DMS153 treated with DMSO at 0.1 percent for 48 hours (cell line): ENCODE data around the gene LMCD1.

ENCODE experiments used
- DNase-seq: peaks from one replicate; lab custom pipeline; 2025; ENCODE audit not compliant: unreplicated experiment; lab: John Stamatoyannopoulos, UW

LMCD1 gene

GRCh38 chr3:8617921-8618320, 116.3 kb downstream of the LMCD1 start:
- DNase-seq: no peak

GRCh38 chr3:8618950-8619349, 117.3 kb downstream of the LMCD1 start:
- DNase-seq: no peak

DNA sequence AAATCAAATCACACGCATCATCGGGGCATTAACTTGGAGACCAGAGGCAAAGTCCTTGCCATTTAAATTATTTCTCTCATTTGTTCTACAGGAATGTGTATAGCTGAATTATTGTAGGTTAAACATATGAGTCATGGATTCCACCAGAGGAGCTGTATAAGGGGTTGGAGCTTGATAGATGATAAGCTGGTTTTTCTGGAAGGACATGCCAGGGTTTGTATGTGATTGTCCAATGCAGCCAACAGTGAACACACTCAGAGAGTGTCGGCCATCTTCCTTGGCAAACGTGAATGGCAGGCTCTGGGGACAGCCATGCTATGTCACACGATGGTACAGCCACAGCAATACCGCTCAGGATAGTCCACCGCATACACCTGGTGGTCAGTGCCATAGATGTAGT, 117.9 kb downstream of the LMCD1 start:
- DNase-seq: no peak

GRCh38 chr3:8621141-8621540, 119.5 kb downstream of the LMCD1 start:
- no peak for DNase-seq

DNA sequence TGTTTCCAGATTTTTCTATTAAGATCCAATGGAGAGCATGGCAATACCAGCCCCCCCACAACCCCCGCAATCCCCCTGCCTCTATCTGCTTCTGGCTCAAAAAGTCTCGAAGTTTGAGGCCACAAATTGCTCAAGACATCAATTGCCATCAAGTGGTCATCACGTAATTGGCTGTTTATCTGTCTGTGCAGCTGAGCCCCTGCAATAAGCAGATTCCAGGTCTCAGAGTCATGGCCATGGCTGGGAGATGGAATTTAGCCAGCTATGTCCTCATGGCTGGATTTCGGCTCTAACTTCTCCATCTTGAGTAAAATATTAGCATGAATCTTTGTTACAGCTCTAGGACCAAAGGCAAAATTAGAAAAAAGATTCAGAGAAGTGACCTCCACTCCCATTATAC, 120.2 kb downstream of the LMCD1 start:
- DNase-seq: no peak

- peak; percentile 9 for DNase-seq
These were observed 121.5 kb downstream of the LMCD1 start for GRCh38 chr3:8622873-8623691.

DNA sequence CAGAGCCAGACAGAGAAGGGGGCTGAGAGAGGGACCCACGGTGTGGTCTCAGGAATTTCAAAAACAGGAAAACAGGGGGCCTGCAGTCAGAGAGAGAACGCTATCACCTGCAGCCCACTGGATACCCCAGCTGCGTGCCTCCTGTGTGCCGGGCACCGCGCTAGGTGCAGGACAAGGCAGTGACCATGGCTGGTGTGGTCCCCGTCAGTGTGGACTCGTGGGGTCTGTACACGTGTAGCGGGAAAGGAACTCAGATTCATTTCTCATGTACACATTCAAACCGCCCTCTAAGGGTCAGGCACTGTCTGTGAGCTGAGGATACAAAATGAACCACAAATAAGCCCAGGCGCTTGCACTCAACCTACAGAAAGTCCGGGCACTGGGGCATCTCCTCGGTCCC, 122.1 kb downstream of the LMCD1 start:
- no peak for DNase-seq
